Measurements from ENCODE around the gene PKD2L1.
"Not testable (repeated sequence)": the region's sequence is repeated elsewhere in the genome, so short reads cannot be mapped to it uniquely, and the experiment has no call there.

The PKD2L1 gene

GRCh38 chr10:100286051-100287033 is 43.7 kb downstream of the PKD2L1 start, which contains the start of gene BLOC1S2:
Gene BLOC1S2 (minus strand): TSS chr10:100286680. CDS start chr10:100286659, 21 bp downstream.
- POLR2A ChIA-PET = interaction anchor here (1.1 kb wide), 1 partner anchor 19 kb away, joined by 3 read pairs; no protein-coding TSS in a partner anchor
- peak within 1 kb of the TSS; percentile 70 to 100 (median 90) for H3K4me3 ChIP-seq (ENCODE audit: control insufficient read depth in 1 of 7, extremely low read depth in 1 of 7, insufficient read depth in 4 of 7, low read depth in 2 of 7, low read length in 6 of 7)
- H3K36me3 ChIP-seq (ENCODE audit: control insufficient read depth in 4 of 4, insufficient read depth in 4 of 4, low read length in 3 of 4) = peaks cover 0 to 15% (median 6%) of the 10 kb centered on the region in 4 experiments
- CTCF ChIA-PET = interaction anchor here (1.3 to 1.6 kb wide), 2 partner anchors 25 to 31 kb away, joined by 3 read pairs; no protein-coding TSS in a partner anchor
- peaks cover 4 to 24% (median 16%) of the 10 kb centered on the region in 4 experiments for H3K4me1 ChIP-seq (ENCODE audit: control extremely low read depth in 1 of 4, control insufficient read depth in 4 of 4, insufficient read depth in 4 of 4, low read length in 3 of 4)
- peak within 1 kb of the TSS; percentile 64 to 91 for H3K27ac ChIP-seq (ENCODE audit: insufficient read depth in 1 of 2, low read depth in 1 of 2, low read length in 2 of 2, poor library complexity in 1 of 2, severe bottlenecking in 2 of 2)
- DNase-seq = peak; percentile 79 to 92 (median 91)
- 3% methylated on average over 62 of the region's 63 CpGs for WGBS (ENCODE audit: insufficient coverage)
- no peaks in the 10 kb centered on the region for H3K27me3 ChIP-seq (replicated peaks in 2 of 5; ENCODE audit: control insufficient read depth in 4 of 5, insufficient read depth in 5 of 5, low read length in 4 of 5)
- no peaks in the 10 kb centered on the region for H3K9me3 ChIP-seq (ENCODE audit: control extremely low read depth in 1 of 5, control insufficient read depth in 4 of 5, insufficient read depth in 2 of 5, low read depth in 1 of 5, low read length in 4 of 5)

DNA sequence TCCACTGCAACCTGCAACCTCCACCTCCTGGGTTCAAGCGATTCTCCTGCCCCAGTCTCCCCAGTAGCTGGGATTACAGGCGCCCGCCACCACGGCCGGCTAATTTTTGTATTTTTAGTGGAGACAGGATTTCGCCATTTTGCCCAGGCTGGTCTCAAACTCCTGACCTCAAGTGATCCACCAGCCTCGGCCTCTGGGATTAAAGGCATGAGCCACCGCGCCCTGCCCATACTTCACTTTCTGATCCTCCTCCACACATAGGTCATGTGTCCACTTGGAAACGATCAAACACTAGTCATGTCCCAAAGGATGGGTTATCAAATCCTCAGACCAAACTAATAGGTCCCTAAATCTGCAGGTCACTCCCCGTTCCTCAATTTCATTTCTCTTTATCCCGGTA is 44.7 kb downstream of the PKD2L1 start:
- 97% methylated on average over 11 of the region's 12 CpGs for WGBS (ENCODE audit: insufficient coverage)
- Histone ChIP-seq H3K4me3 (ENCODE audit: control insufficient read depth in 1 of 7, extremely low read depth in 1 of 7, insufficient read depth in 4 of 7, low read depth in 2 of 7, low read length in 6 of 7) (peak overlapping the region in 5 of 7 experiments; percentile 86 to 100 (median 97)), H3K36me3 (ENCODE audit: control insufficient read depth in 4 of 4, insufficient read depth in 4 of 4, low read length in 3 of 4) (peaks cover 5 to 25% (median 9%) of the 10 kb centered on the region in 4 experiments), H3K27ac (ENCODE audit: insufficient read depth in 1 of 2, low read depth in 1 of 2, low read length in 2 of 2, poor library complexity in 1 of 2, severe bottlenecking in 2 of 2) (peak overlapping the region; percentile 64 to 91), H3K4me1 (ENCODE audit: control extremely low read depth in 1 of 4, control insufficient read depth in 4 of 4, insufficient read depth in 4 of 4, low read length in 3 of 4) (peaks cover 4 to 18% (median 16%) of the 10 kb centered on the region in 4 experiments)
- DNase-seq; POLR2A ChIA-PET; H3K27me3 ChIP-seq (replicated peaks in 2 of 5; ENCODE audit: control insufficient read depth in 4 of 5, insufficient read depth in 5 of 5, low read length in 4 of 5); H3K9me3 ChIP-seq (ENCODE audit: control extremely low read depth in 1 of 5, control insufficient read depth in 4 of 5, insufficient read depth in 2 of 5, low read depth in 1 of 5, low read length in 4 of 5); CTCF ChIA-PET: not testable (repeated sequence)

DNA sequence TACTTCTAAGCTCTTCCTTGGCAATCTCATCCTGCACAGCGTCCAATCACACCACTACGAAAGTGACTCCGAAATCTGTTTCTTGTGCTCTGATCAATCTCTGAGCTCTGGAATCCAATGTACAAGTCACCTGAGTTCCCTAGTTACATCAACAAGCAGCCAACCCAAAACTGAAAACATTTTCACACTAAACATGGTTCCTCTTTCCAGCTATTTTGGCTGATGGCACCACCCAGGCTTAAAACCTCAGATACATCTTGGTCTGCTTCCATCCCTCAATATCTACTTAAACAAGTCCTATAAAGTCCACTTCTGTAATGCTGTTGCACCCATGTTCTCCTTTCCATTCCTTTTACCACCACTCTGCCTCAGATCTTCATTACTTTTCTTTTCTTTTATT is 47.1 kb downstream of the PKD2L1 start:
- Histone ChIP-seq H3K36me3 (ENCODE audit: control insufficient read depth in 4 of 4, insufficient read depth in 4 of 4, low read length in 3 of 4) (peaks cover 12 to 43% (median 22%) of the 10 kb centered on the region in 4 experiments), H3K27me3 (replicated peaks in 2 of 5; ENCODE audit: control insufficient read depth in 4 of 5, insufficient read depth in 5 of 5, low read length in 4 of 5) (no peaks in the 10 kb centered on the region), H3K27ac (ENCODE audit: insufficient read depth in 1 of 2, low read depth in 1 of 2, low read length in 2 of 2, poor library complexity in 1 of 2, severe bottlenecking in 2 of 2) (no peak overlapping the region), H3K9me3 (ENCODE audit: control extremely low read depth in 1 of 5, control insufficient read depth in 4 of 5, insufficient read depth in 2 of 5, low read depth in 1 of 5, low read length in 4 of 5) (no peaks in the 10 kb centered on the region), H3K4me1 (ENCODE audit: control extremely low read depth in 1 of 4, control insufficient read depth in 4 of 4, insufficient read depth in 4 of 4, low read length in 3 of 4) (peaks cover 4 to 18% (median 16%) of the 10 kb centered on the region in 4 experiments), H3K4me3 (ENCODE audit: control insufficient read depth in 1 of 7, extremely low read depth in 1 of 7, insufficient read depth in 4 of 7, low read depth in 2 of 7, low read length in 6 of 7) (no peak overlapping the region)
- WGBS (ENCODE audit: insufficient coverage) = 94% methylated on average over 2 of the region's 3 CpGs
- peak in 1 of 3 donors; percentile 10 for DNase-seq
- POLR2A ChIA-PET = no interaction called here
- CTCF ChIA-PET = interaction anchor here (1.1 to 3.0 kb wide), 2 partner anchors 9 to 19 kb away, joined by 4 to 10 read pairs; no protein-coding TSS in a partner anchor

DNA sequence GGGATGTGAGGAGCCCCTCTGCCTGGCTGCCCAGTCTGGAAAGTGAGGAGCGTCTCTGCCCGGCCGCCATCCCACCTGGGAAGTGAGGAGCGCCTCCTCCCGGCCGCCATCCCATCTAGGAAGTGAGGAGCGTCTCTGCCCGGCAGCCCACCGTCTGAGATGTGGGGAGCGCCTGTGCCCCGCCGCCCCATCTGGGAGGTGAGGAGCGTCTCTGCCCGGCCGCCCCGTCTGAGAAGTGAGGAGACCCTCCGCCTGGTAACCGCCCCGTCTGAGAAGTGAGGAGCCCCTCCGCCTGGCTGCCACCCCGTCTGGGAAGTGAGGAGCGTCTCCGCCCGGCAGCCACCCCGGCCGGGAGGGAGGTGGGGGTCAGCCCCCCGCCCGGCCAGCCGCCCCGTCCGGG is 53.1 kb downstream of the PKD2L1 start:
- H3K27ac ChIP-seq (ENCODE audit: insufficient read depth in 1 of 2, low read depth in 1 of 2, low read length in 2 of 2, poor library complexity in 1 of 2, severe bottlenecking in 2 of 2); H3K9me3 ChIP-seq (ENCODE audit: control extremely low read depth in 1 of 5, control insufficient read depth in 4 of 5, insufficient read depth in 2 of 5, low read depth in 1 of 5, low read length in 4 of 5); H3K27me3 ChIP-seq (replicated peaks in 2 of 5; ENCODE audit: control insufficient read depth in 4 of 5, insufficient read depth in 5 of 5, low read length in 4 of 5); POLR2A ChIA-PET; H3K4me1 ChIP-seq (ENCODE audit: control extremely low read depth in 1 of 4, control insufficient read depth in 4 of 4, insufficient read depth in 4 of 4, low read length in 3 of 4); H3K4me3 ChIP-seq (ENCODE audit: control insufficient read depth in 1 of 7, extremely low read depth in 1 of 7, insufficient read depth in 4 of 7, low read depth in 2 of 7, low read length in 6 of 7); CTCF ChIA-PET; DNase-seq: not testable (repeated sequence)
- H3K36me3 ChIP-seq (ENCODE audit: control insufficient read depth in 4 of 4, insufficient read depth in 4 of 4, low read length in 3 of 4) = peaks cover 9 to 48% (median 32%) of the 10 kb centered on the region in 4 experiments
- WGBS (ENCODE audit: insufficient coverage) = no CpG with 5 or more reads among the region's 31 CpGs

GRCh38 chr10:100267239-100268104 is 62.6 kb downstream of the PKD2L1 start, which contains the start of gene CWF19L1:
Gene CWF19L1 (minus strand): TSS chr10:100267638. CDS start chr10:100267593, 45 bp downstream.
- Histone ChIP-seq H3K36me3 (ENCODE audit: control insufficient read depth in 4 of 4, insufficient read depth in 4 of 4, low read length in 3 of 4) (peaks cover 0 to under 1% (median 0%) of the 10 kb centered on the region in 4 experiments), H3K4me1 (ENCODE audit: control extremely low read depth in 1 of 4, control insufficient read depth in 4 of 4, insufficient read depth in 4 of 4, low read length in 3 of 4) (peaks cover 0 to 16% (median 13%) of the 10 kb centered on the region in 4 experiments), H3K9me3 (ENCODE audit: control extremely low read depth in 1 of 5, control insufficient read depth in 4 of 5, insufficient read depth in 2 of 5, low read depth in 1 of 5, low read length in 4 of 5) (no peaks in the 10 kb centered on the region), H3K27me3 (replicated peaks in 2 of 5; ENCODE audit: control insufficient read depth in 4 of 5, insufficient read depth in 5 of 5, low read length in 4 of 5) (no peaks in the 10 kb centered on the region), H3K4me3 (ENCODE audit: control insufficient read depth in 1 of 7, extremely low read depth in 1 of 7, insufficient read depth in 4 of 7, low read depth in 2 of 7, low read length in 6 of 7) (peak within 1 kb of the TSS; percentile 90 to 100 (median 100)), H3K27ac (ENCODE audit: insufficient read depth in 1 of 2, low read depth in 1 of 2, low read length in 2 of 2, poor library complexity in 1 of 2, severe bottlenecking in 2 of 2) (peak within 1 kb of the TSS; percentile 93 to 95)
- DNase-seq = peak; percentile 78 to 81 (median 79)
- 6% methylated on average over 40 of the region's 49 CpGs for WGBS (ENCODE audit: insufficient coverage)
- POLR2A ChIA-PET = interaction anchor here (0.7 kb wide), 1 partner anchor 20 kb away, joined by 3 read pairs; no protein-coding TSS in a partner anchor
- CTCF ChIA-PET = no interaction called here

DNA sequence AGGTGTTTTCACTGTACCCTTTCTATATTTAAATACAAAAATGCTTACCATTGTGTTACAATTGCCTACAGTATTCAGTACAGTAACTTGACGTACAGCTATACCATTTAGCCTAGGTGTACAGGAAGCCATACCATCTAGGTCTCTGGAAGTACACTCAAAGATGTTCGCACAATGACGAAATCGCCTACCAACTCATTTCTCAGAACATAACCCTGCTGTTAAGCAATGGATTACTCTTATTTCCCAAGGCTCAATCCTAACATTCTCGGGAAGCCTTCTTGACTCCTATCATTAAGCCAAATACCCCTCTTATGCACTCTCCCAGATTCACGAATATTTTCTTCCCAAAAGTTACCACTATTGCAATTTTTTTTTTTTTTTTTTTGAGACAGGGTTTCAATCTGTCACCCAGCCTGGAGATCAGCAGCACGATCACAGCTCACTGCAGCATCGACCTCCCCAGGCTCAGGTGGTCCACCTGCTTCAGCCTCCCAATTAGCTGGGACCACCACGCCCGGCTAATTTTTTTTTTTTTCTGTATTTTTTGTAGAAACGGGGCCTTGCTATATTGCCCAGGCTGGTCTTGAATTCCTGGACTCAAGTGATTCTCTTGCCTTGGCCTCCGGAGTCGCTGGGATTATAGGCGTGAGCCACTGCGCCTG is 64.1 kb downstream of the PKD2L1 start:
- Histone ChIP-seq H3K27ac (ENCODE audit: insufficient read depth in 1 of 2, low read depth in 1 of 2, low read length in 2 of 2, poor library complexity in 1 of 2, severe bottlenecking in 2 of 2) (no peak overlapping the region), H3K4me1 (ENCODE audit: control extremely low read depth in 1 of 4, control insufficient read depth in 4 of 4, insufficient read depth in 4 of 4, low read length in 3 of 4) (peaks cover 0 to 16% (median 13%) of the 10 kb centered on the region in 4 experiments), H3K9me3 (ENCODE audit: control extremely low read depth in 1 of 5, control insufficient read depth in 4 of 5, insufficient read depth in 2 of 5, low read depth in 1 of 5, low read length in 4 of 5) (no peaks in the 10 kb centered on the region), H3K4me3 (ENCODE audit: control insufficient read depth in 1 of 7, extremely low read depth in 1 of 7, insufficient read depth in 4 of 7, low read depth in 2 of 7, low read length in 6 of 7) (peak overlapping the region in 5 of 7 experiments; percentile 90 to 100 (median 100)), H3K27me3 (replicated peaks in 2 of 5; ENCODE audit: control insufficient read depth in 4 of 5, insufficient read depth in 5 of 5, low read length in 4 of 5) (no peaks in the 10 kb centered on the region), H3K36me3 (ENCODE audit: control insufficient read depth in 4 of 4, insufficient read depth in 4 of 4, low read length in 3 of 4) (peaks cover 0 to 4% (median under 1%) of the 10 kb centered on the region in 4 experiments)
- no peak for DNase-seq
- CTCF ChIA-PET = interaction anchor here (0.6 kb wide), 1 partner anchor 95 kb away, joined by 4 read pairs; no protein-coding TSS in a partner anchor
- POLR2A ChIA-PET = interaction anchor here (1.0 kb wide), 1 partner anchor 18 kb away, joined by 3 read pairs; no protein-coding TSS in a partner anchor
- 94% methylated on average over 14 of the region's 15 CpGs for WGBS (ENCODE audit: insufficient coverage)

Measured in common myeloid progenitor, CD34-positive (primary cell).